HCT116 (cell line): ENCODE data around the gene DLG2. TPM values are rescaled to one million over a fixed set of nuclear protein-coding genes. Genes with fewer than 3 reads are reported as not detected.

Source experiments
- ATAC-seq: fragments of 200-7000 bp; cut with Tn5 transposase; 2 replicates; pipeline ENCODE4 v1.9.1; 2020; ENCODE audit warnings: mild to moderate bottlenecking, moderate library complexity
- BruUV-seq: library from RNA; stranded (reverse); fragments of 400-500 nt; replicated peaks from 2 replicates; lab custom pipeline; 2021; lab: Mats Ljungman, UMichigan
- CTCF ChIA-PET: fragments of 300-600 bp; sonication (Branson Sonifier 250); formaldehyde crosslinking; loops from one replicate; lab custom pipeline; 2021; ENCODE audit warnings: antibody characterized with exemption; lab: Charles Lee
- POLR2A ChIA-PET: fragments of 300-600, 350-600 bp; sonication (Branson Sonifier 250); formaldehyde crosslinking; loops from one replicate; lab custom pipeline; 2021; ENCODE audit warnings: antibody characterized with exemption; lab: Charles Lee
- RAD21 ChIA-PET, 2 experiments: fragments of 300-600 bp; sonication (Branson Sonifier 250); formaldehyde crosslinking; loops; one replicate each; lab custom pipeline; 2023; ENCODE audit warnings: low total read pairs in 2 of 2; ENCODE audit not compliant: uncharacterized antibody in 2 of 2, unreplicated experiment in 2 of 2, low non-redundant PET in 1 of 2; lab: Charles Lee
- DNase-seq: peaks from one replicate; pipeline ENCODE4 v3.0.0-alpha.2; 2010; ENCODE audit warnings: low read depth, low spot score
- H2AFZ ChIP-seq: fragments of 200-600 bp; shearing (Covaris generic), sonication (generic); 2 replicates; pipeline ENCODE4 v1.6.1; 2017; ENCODE audit warnings: low read depth, mixed run types, mixed read lengths, antibody characterized with exemption, low read length; ENCODE audit not compliant: poor library complexity, severe bottlenecking
- H3K27ac ChIP-seq: 2 replicates; pipeline ENCODE4 v1.5.1; 2012; ENCODE audit warnings: low read depth, low read length
- H3K27me3 ChIP-seq: fragments of 200-600 bp; sonication (generic); 2 replicates; pipeline ENCODE4 v1.6.1; 2016; ENCODE audit warnings: mixed run types, low read length, mixed read lengths; ENCODE audit not compliant: insufficient read depth
- H3K36me3 ChIP-seq, 2 experiments: fragments of 200-500 bp in 1 of 2; fragments of 200-600 bp in 1 of 2; sonication (Bioruptor generic) in 1 of 2; sonication (generic) in 1 of 2; 2 replicates each; pipeline versions ENCODE4 v1.5.1 to v1.6.1; 2014 to 2016; ENCODE audit warnings: low read length in 2 of 2, inconsistent platforms in 1 of 2, mixed read lengths in 1 of 2, mixed run types in 1 of 2; ENCODE audit not compliant: insufficient read depth in 2 of 2, control insufficient read depth in 1 of 2
- H3K4me1 ChIP-seq, 2 experiments: fragments of 200-600 bp in 1 of 2; sonication (generic) in 1 of 2; 2 replicates each; pipeline versions ENCODE4 v1.5.1 to v1.6.1; 2012 to 2017; ENCODE audit warnings: low read length in 2 of 2, inconsistent platforms in 1 of 2, mild to moderate bottlenecking in 1 of 2, mixed read lengths in 1 of 2, mixed run types in 1 of 2, moderate library complexity in 1 of 2; ENCODE audit not compliant: insufficient read depth in 2 of 2, control insufficient read depth in 1 of 2
- H3K4me2 ChIP-seq: fragments of 200-600 bp; sonication (generic); 2 replicates; pipeline ENCODE4 v1.6.1; 2017; ENCODE audit warnings: mixed run types, low read length, mixed read lengths
- H3K4me3 ChIP-seq, 2 experiments: fragments of 200-600 bp in 1 of 2; sonication (generic) in 1 of 2; replicated peaks in 1 of 2; 2 replicates each; pipeline ENCODE4 v1.5.1; 2011 to 2016; ENCODE audit warnings: low read length in 2 of 2, control low read depth in 1 of 2, low read depth in 1 of 2, mild to moderate bottlenecking in 1 of 2, mixed read lengths in 1 of 2, mixed run types in 1 of 2
- H3K79me2 ChIP-seq: fragments of 200-600 bp; sonication (generic); 2 replicates; pipeline ENCODE4 v1.6.1; 2017; ENCODE audit warnings: mild to moderate bottlenecking, mixed run types, low read length, moderate library complexity, mixed read lengths; ENCODE audit not compliant: insufficient read depth
- H3K9ac ChIP-seq: fragments of 200-600 bp; sonication (generic); 2 replicates; pipeline ENCODE4 v1.6.1; 2016; ENCODE audit warnings: low read length, mixed read lengths
- H3K9me2 ChIP-seq: fragments of 200-600 bp; sonication (generic), shearing (Covaris generic); 2 replicates; pipeline ENCODE4 v1.6.1; 2017; ENCODE audit warnings: mixed run types, mild to moderate bottlenecking, moderate library complexity; ENCODE audit not compliant: insufficient read depth
- H3K9me3 ChIP-seq, 2 experiments: fragments of 200-500 bp in 1 of 2; fragments of 200-600 bp in 1 of 2; sonication (Bioruptor generic) in 1 of 2; sonication (generic) in 1 of 2; 2 replicates each; pipeline ENCODE4 v1.6.1; 2014 to 2017; ENCODE audit warnings: low read length in 2 of 2, mixed read lengths in 2 of 2, inconsistent platforms in 1 of 2, low read depth in 1 of 2, mild to moderate bottlenecking in 1 of 2, mixed run types in 1 of 2, moderate library complexity in 1 of 2; ENCODE audit not compliant: control insufficient read depth in 1 of 2, insufficient read depth in 1 of 2
- H4K20me1 ChIP-seq: fragments of 200-600 bp; sonication (generic), shearing (Covaris generic); 2 replicates; pipeline ENCODE4 v1.6.1; 2017; ENCODE audit warnings: mixed run types, mild to moderate bottlenecking, moderate library complexity; ENCODE audit not compliant: insufficient read depth
- CBX3 ChIP-seq: IDR thresholded peaks from 2 replicates; pipeline ENCODE4 v1.6.1; 2012; ENCODE audit warnings: low read depth
- CEBPB ChIP-seq: IDR thresholded peaks from 2 replicates; pipeline ENCODE4 v1.6.1; 2012; ENCODE audit warnings: low read depth
- EGR1 ChIP-seq: IDR thresholded peaks from 2 replicates; pipeline ENCODE4 v1.6.1; 2012; ENCODE audit warnings: low read depth
- ELF1 ChIP-seq: IDR thresholded peaks from 2 replicates; pipeline ENCODE4 v1.6.1; 2012; ENCODE audit warnings: low read depth, borderline replicate concordance
- EZH2 ChIP-seq: fragments of 200-600 bp; sonication (generic); IDR thresholded peaks from 2 replicates; pipeline ENCODE4 v1.6.1; 2017; ENCODE audit warnings: antibody characterized with exemption, mixed run types
- FOSL1 ChIP-seq: IDR thresholded peaks from 2 replicates; pipeline ENCODE4 v1.6.1; 2012; ENCODE audit warnings: low read depth
- JUND ChIP-seq: IDR thresholded peaks from 2 replicates; pipeline ENCODE4 v1.6.1; 2012
- POLR2A ChIP-seq: IDR thresholded peaks from 2 replicates; pipeline ENCODE4 v1.7.0; 2011; ENCODE audit warnings: borderline replicate concordance; ENCODE audit not compliant: insufficient read depth, insufficient read length; ENCODE audit errors: extremely low read depth
- POLR2AphosphoS5 ChIP-seq: IDR thresholded peaks from 2 replicates; pipeline ENCODE4 v1.6.1; 2011; ENCODE audit warnings: mild to moderate bottlenecking, low read depth, low read length, moderate library complexity
- RAD21 ChIP-seq: IDR thresholded peaks from 2 replicates; pipeline ENCODE4 v1.6.1; 2012; ENCODE audit warnings: low read depth, mild to moderate bottlenecking
- SIN3A ChIP-seq: IDR thresholded peaks from 2 replicates; pipeline ENCODE4 v1.6.1; 2012; ENCODE audit warnings: low read depth
- SP1 ChIP-seq: IDR thresholded peaks from 2 replicates; pipeline ENCODE4 v1.6.1; 2012; ENCODE audit warnings: low read depth
- SRF ChIP-seq: IDR thresholded peaks from 2 replicates; pipeline ENCODE4 v1.6.1; 2012; ENCODE audit warnings: low read depth
- TCF7L2 ChIP-seq: IDR thresholded peaks from 2 replicates; pipeline ENCODE4 v1.7.0; 2011; ENCODE audit warnings: borderline replicate concordance, inconsistent platforms; ENCODE audit not compliant: insufficient read depth, insufficient read length; ENCODE audit errors: extremely low read depth
- YY1 ChIP-seq: IDR thresholded peaks from 2 replicates; pipeline ENCODE4 v1.6.1; 2011; ENCODE audit warnings: low read length, low read depth, moderate library complexity, mild to moderate bottlenecking; ENCODE audit not compliant: insufficient replicate concordance; ENCODE audit errors: extremely low read depth
- ZNF274 ChIP-seq: fragments of 200-500 bp; sonication (Bioruptor generic); IDR thresholded peaks from 2 replicates; pipeline ENCODE4 v1.6.1; 2014; ENCODE audit warnings: mild to moderate bottlenecking, low read depth, low read length, inconsistent platforms
- intact Hi-C: fragments of 100-400 bp; cut with micrococcal nuclease; formaldehyde crosslinking; loops from 2 replicates; pipeline ENCODE4 v1.10.0; 2022
- total RNA-seq: library from RNA; stranded (reverse); gene quantifications from one replicate; pipeline ENCODE4 v1.2.1, GENCODE V29; 2021; ENCODE audit not compliant: unreplicated experiment
- TF ChIP-seq, protein P1 (sequence below), 3 experiments: fragments of 200-600 bp in 1 of 3; sonication (generic) in 1 of 3; IDR thresholded peaks in 2 of 3; conservative IDR thresholded peaks in 1 of 3; 2 replicates each; pipeline ENCODE4 v1.5.1; 2012 to 2017; ENCODE audit warnings: low read depth in 2 of 3, low read length in 2 of 3, antibody characterized with exemption in 1 of 3, borderline replicate concordance in 1 of 3, control low read depth in 1 of 3, mild to moderate bottlenecking in 1 of 3, mixed read lengths in 1 of 3, mixed run types in 1 of 3, moderate library complexity in 1 of 3; ENCODE audit not compliant: insufficient read depth in 1 of 3
- TF ChIP-seq, protein P2 (sequence below): IDR thresholded peaks from 2 replicates; pipeline ENCODE4 v1.6.1; 2012
- TF ChIP-seq, protein P3 (sequence below): IDR thresholded peaks from 2 replicates; pipeline ENCODE4 v1.6.1; 2012
- TF ChIP-seq, protein P4 (sequence below): IDR thresholded peaks from 2 replicates; pipeline ENCODE4 v1.6.1; 2011; ENCODE audit warnings: mild to moderate bottlenecking, low read length, moderate library complexity; ENCODE audit not compliant: insufficient replicate concordance; ENCODE audit errors: extremely low read depth

The DLG2 gene
- total RNA-seq, 1 experiment from 2014 or later, result 2.4 TPM

DNA sequence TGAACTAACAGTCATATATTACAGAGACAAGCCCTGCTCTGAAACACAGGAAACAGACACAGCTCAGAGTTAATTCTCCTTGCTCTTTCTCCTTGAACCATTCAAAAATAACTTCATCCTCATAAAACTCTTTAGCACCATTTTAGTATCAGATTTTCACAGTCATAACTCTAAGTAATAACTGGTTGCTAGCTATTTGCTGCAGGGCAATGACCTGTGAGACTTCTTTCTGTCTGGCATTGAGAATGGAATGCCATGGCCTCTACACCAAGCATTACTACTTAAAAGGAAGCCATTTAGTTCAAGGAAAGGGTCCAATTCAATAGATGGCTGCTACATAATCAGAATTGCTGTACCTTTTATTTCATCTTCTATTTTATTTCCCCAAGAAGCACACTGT, 2154.3 kb downstream of the DLG2 start:
- Histone ChIP-seq H3K4me1 (no peaks in the 10 kb centered on the region), H3K36me3 (no peaks in the 10 kb centered on the region), H3K79me2 (no peaks in the 10 kb centered on the region), H3K27ac (no peak overlapping the region), H3K4me3 (no peak overlapping the region), H4K20me1 (no peaks in the 10 kb centered on the region)
- RAD21 ChIA-PET, result no interaction called here
- DNase-seq, result no peak
- TF ChIP-seq CEBPB (no peak), RAD21 (no peak), SP1 (no peak), EZH2 (no peak), ELF1 (no peak), ZNF274 (no peak), JUND (no peak), EGR1 (no peak), SIN3A (no peak), POLR2AphosphoS5 (no peak), POLR2A (no peak), FOSL1 (no peak), YY1 (no peak), CBX3 (no peak), TCF7L2 (no peak), SRF (no peak)
- TF ChIP-seq, protein P1, sequence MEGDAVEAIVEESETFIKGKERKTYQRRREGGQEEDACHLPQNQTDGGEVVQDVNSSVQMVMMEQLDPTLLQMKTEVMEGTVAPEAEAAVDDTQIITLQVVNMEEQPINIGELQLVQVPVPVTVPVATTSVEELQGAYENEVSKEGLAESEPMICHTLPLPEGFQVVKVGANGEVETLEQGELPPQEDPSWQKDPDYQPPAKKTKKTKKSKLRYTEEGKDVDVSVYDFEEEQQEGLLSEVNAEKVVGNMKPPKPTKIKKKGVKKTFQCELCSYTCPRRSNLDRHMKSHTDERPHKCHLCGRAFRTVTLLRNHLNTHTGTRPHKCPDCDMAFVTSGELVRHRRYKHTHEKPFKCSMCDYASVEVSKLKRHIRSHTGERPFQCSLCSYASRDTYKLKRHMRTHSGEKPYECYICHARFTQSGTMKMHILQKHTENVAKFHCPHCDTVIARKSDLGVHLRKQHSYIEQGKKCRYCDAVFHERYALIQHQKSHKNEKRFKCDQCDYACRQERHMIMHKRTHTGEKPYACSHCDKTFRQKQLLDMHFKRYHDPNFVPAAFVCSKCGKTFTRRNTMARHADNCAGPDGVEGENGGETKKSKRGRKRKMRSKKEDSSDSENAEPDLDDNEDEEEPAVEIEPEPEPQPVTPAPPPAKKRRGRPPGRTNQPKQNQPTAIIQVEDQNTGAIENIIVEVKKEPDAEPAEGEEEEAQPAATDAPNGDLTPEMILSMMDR (IDR thresholded peaks at IDR 0.05 in 2 of 3, conservative IDR thresholded peaks at IDR 0.05 in 1 of 3; ENCODE audit: borderline replicate concordance in 1 of 3, insufficient read depth in 1 of 3, low read depth in 2 of 3, low read length in 2 of 3), result no peak
- TF ChIP-seq, protein P2, sequence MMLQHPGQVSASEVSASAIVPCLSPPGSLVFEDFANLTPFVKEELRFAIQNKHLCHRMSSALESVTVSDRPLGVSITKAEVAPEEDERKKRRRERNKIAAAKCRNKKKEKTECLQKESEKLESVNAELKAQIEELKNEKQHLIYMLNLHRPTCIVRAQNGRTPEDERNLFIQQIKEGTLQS, result no peak
- TF ChIP-seq, protein P3, sequence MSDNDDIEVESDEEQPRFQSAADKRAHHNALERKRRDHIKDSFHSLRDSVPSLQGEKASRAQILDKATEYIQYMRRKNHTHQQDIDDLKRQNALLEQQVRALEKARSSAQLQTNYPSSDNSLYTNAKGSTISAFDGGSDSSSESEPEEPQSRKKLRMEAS, result no peak
- TF ChIP-seq, protein P4, sequence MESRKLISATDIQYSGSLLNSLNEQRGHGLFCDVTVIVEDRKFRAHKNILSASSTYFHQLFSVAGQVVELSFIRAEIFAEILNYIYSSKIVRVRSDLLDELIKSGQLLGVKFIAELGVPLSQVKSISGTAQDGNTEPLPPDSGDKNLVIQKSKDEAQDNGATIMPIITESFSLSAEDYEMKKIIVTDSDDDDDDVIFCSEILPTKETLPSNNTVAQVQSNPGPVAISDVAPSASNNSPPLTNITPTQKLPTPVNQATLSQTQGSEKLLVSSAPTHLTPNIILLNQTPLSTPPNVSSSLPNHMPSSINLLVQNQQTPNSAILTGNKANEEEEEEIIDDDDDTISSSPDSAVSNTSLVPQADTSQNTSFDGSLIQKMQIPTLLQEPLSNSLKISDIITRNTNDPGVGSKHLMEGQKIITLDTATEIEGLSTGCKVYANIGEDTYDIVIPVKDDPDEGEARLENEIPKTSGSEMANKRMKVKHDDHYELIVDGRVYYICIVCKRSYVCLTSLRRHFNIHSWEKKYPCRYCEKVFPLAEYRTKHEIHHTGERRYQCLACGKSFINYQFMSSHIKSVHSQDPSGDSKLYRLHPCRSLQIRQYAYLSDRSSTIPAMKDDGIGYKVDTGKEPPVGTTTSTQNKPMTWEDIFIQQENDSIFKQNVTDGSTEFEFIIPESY, result no peak
- TF ChIP-seq, all 23 proteins: peak for 0
- ChIA-PET POLR2A (no interaction called here), CTCF (no interaction called here)
- intact Hi-C loops, result no loop called here
- Histone ChIP-seq H3K9ac (no peak overlapping the region), H2AFZ (no peak overlapping the region), H3K9me2 (no peaks in the 10 kb centered on the region), H3K9me3 (no peaks in the 10 kb centered on the region), H3K4me2 (no peak overlapping the region), H3K27me3 (peaks cover 35% of the 10 kb centered on the region)
- BruUV-seq, result no TSS peak
- ATAC-seq, result no peak
